Measurements from ENCODE around the gene ALDH4A1.
"Not testable (repeated sequence)": the region's sequence is repeated elsewhere in the genome, so short reads cannot be mapped to it uniquely, and the experiment has no call there.

GRCh38 chr1:18832319-18832718 lies 70.0 kb downstream of the ALDH4A1 start:
- TF ChIP-seq SMARCA5 (IDR thresholded peaks at IDR 0.05); SPI1 (IDR thresholded peaks at IDR 0.05; ENCODE audit: borderline replicate concordance, insufficient read depth, low read depth, low read length); TAF1 (IDR thresholded peaks at IDR 0.05; ENCODE audit: borderline replicate concordance, low read depth, low read length); POLR2A (IDR thresholded peaks at IDR 0.05; ENCODE audit: low read depth, low read length); CTCF (IDR thresholded peaks at IDR 0.05 in 2 of 3, conservative IDR thresholded peaks at IDR 0.05 in 1 of 3; ENCODE audit: control insufficient read depth in 2 of 3, extremely low read depth in 1 of 3, insufficient read depth in 1 of 3, low read depth in 3 of 3, low read length in 3 of 3); SMAD1 (IDR thresholded peaks at IDR 0.05; ENCODE audit: low read depth, partially characterized antibody); EZH2 (IDR thresholded peaks at IDR 0.05; ENCODE audit: borderline replicate concordance, control insufficient read depth, low read depth, low read length); NR2C1 (IDR thresholded peaks at IDR 0.05): not testable (repeated sequence)
- TF ChIP-seq, protein P1, sequence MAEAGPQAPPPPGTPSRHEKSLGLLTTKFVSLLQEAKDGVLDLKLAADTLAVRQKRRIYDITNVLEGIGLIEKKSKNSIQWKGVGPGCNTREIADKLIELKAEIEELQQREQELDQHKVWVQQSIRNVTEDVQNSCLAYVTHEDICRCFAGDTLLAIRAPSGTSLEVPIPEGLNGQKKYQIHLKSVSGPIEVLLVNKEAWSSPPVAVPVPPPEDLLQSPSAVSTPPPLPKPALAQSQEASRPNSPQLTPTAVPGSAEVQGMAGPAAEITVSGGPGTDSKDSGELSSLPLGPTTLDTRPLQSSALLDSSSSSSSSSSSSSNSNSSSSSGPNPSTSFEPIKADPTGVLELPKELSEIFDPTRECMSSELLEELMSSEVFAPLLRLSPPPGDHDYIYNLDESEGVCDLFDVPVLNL (IDR thresholded peaks at IDR 0.05; ENCODE audit: low read depth, low read length): not testable (repeated sequence)
